Measurements from ENCODE around the gene TRPM3.

DNA sequence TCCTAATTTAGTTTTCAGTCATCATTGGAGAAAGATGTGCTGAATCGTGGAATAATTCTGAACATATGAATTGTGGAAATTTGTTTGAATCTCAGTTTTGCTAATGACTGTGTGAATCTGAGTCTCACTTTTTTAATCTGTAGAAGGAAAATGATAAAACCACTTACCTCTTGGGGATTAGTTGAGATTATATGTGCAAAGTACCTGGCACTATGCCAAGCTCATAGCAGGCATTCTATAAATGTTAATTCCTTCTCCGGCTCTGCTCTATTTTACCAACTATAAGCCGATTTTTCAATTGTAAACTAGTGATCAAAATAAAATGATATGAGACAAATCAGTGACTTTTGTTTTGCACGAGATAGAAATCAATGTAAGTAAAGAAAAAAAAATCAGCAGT is 290.8 kb downstream of the TRPM3 start:
- TF ChIP-seq, protein P1, sequence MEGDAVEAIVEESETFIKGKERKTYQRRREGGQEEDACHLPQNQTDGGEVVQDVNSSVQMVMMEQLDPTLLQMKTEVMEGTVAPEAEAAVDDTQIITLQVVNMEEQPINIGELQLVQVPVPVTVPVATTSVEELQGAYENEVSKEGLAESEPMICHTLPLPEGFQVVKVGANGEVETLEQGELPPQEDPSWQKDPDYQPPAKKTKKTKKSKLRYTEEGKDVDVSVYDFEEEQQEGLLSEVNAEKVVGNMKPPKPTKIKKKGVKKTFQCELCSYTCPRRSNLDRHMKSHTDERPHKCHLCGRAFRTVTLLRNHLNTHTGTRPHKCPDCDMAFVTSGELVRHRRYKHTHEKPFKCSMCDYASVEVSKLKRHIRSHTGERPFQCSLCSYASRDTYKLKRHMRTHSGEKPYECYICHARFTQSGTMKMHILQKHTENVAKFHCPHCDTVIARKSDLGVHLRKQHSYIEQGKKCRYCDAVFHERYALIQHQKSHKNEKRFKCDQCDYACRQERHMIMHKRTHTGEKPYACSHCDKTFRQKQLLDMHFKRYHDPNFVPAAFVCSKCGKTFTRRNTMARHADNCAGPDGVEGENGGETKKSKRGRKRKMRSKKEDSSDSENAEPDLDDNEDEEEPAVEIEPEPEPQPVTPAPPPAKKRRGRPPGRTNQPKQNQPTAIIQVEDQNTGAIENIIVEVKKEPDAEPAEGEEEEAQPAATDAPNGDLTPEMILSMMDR (IDR thresholded peaks at IDR 0.05): no peak
- TF ChIP-seq POLR2A (IDR thresholded peaks at IDR 0.05): no peak
